HCT116 (cell line): ENCODE results near the gene SLC27A5. TPM values are rescaled to one million over a fixed set of nuclear protein-coding genes. Genes with fewer than 3 reads are reported as not detected.

Source experiments
- ATAC-seq: fragments of 200-7000 bp; cut with Tn5 transposase; 2 replicates; pipeline ENCODE4 v1.9.1; 2020; ENCODE audit warnings: mild to moderate bottlenecking, moderate library complexity
- BruUV-seq: library from RNA; stranded (reverse); fragments of 400-500 nt; replicated peaks from 2 replicates; lab custom pipeline; 2021; lab: Mats Ljungman, UMichigan
- CTCF ChIA-PET: fragments of 300-600 bp; sonication (Branson Sonifier 250); formaldehyde crosslinking; loops from one replicate; lab custom pipeline; 2021; ENCODE audit warnings: antibody characterized with exemption; lab: Charles Lee
- POLR2A ChIA-PET: fragments of 300-600, 350-600 bp; sonication (Branson Sonifier 250); formaldehyde crosslinking; loops from one replicate; lab custom pipeline; 2021; ENCODE audit warnings: antibody characterized with exemption; lab: Charles Lee
- RAD21 ChIA-PET, 2 experiments: fragments of 300-600 bp; sonication (Branson Sonifier 250); formaldehyde crosslinking; loops; one replicate each; lab custom pipeline; 2023; ENCODE audit warnings: low total read pairs in 2 of 2; ENCODE audit not compliant: uncharacterized antibody in 2 of 2, unreplicated experiment in 2 of 2, low non-redundant PET in 1 of 2; lab: Charles Lee
- DNase-seq: peaks from one replicate; pipeline ENCODE4 v3.0.0-alpha.2; 2010; ENCODE audit warnings: low read depth, low spot score
- H2AFZ ChIP-seq: fragments of 200-600 bp; shearing (Covaris generic), sonication (generic); 2 replicates; pipeline ENCODE4 v1.6.1; 2017; ENCODE audit warnings: low read depth, mixed run types, mixed read lengths, antibody characterized with exemption, low read length; ENCODE audit not compliant: poor library complexity, severe bottlenecking
- H3K27ac ChIP-seq: 2 replicates; pipeline ENCODE4 v1.5.1; 2012; ENCODE audit warnings: low read depth, low read length
- H3K27me3 ChIP-seq: fragments of 200-600 bp; sonication (generic); 2 replicates; pipeline ENCODE4 v1.6.1; 2016; ENCODE audit warnings: mixed run types, low read length, mixed read lengths; ENCODE audit not compliant: insufficient read depth
- H3K36me3 ChIP-seq, 2 experiments: fragments of 200-500 bp in 1 of 2; fragments of 200-600 bp in 1 of 2; sonication (Bioruptor generic) in 1 of 2; sonication (generic) in 1 of 2; 2 replicates each; pipeline versions ENCODE4 v1.5.1 to v1.6.1; 2014 to 2016; ENCODE audit warnings: low read length in 2 of 2, inconsistent platforms in 1 of 2, mixed read lengths in 1 of 2, mixed run types in 1 of 2; ENCODE audit not compliant: insufficient read depth in 2 of 2, control insufficient read depth in 1 of 2
- H3K4me1 ChIP-seq, 2 experiments: fragments of 200-600 bp in 1 of 2; sonication (generic) in 1 of 2; 2 replicates each; pipeline versions ENCODE4 v1.5.1 to v1.6.1; 2012 to 2017; ENCODE audit warnings: low read length in 2 of 2, inconsistent platforms in 1 of 2, mild to moderate bottlenecking in 1 of 2, mixed read lengths in 1 of 2, mixed run types in 1 of 2, moderate library complexity in 1 of 2; ENCODE audit not compliant: insufficient read depth in 2 of 2, control insufficient read depth in 1 of 2
- H3K4me2 ChIP-seq: fragments of 200-600 bp; sonication (generic); 2 replicates; pipeline ENCODE4 v1.6.1; 2017; ENCODE audit warnings: mixed run types, low read length, mixed read lengths
- H3K4me3 ChIP-seq, 2 experiments: fragments of 200-600 bp in 1 of 2; sonication (generic) in 1 of 2; replicated peaks in 1 of 2; 2 replicates each; pipeline ENCODE4 v1.5.1; 2011 to 2016; ENCODE audit warnings: low read length in 2 of 2, control low read depth in 1 of 2, low read depth in 1 of 2, mild to moderate bottlenecking in 1 of 2, mixed read lengths in 1 of 2, mixed run types in 1 of 2
- H3K79me2 ChIP-seq: fragments of 200-600 bp; sonication (generic); 2 replicates; pipeline ENCODE4 v1.6.1; 2017; ENCODE audit warnings: mild to moderate bottlenecking, mixed run types, low read length, moderate library complexity, mixed read lengths; ENCODE audit not compliant: insufficient read depth
- H3K9ac ChIP-seq: fragments of 200-600 bp; sonication (generic); 2 replicates; pipeline ENCODE4 v1.6.1; 2016; ENCODE audit warnings: low read length, mixed read lengths
- H3K9me2 ChIP-seq: fragments of 200-600 bp; sonication (generic), shearing (Covaris generic); 2 replicates; pipeline ENCODE4 v1.6.1; 2017; ENCODE audit warnings: mixed run types, mild to moderate bottlenecking, moderate library complexity; ENCODE audit not compliant: insufficient read depth
- H3K9me3 ChIP-seq, 2 experiments: fragments of 200-500 bp in 1 of 2; fragments of 200-600 bp in 1 of 2; sonication (Bioruptor generic) in 1 of 2; sonication (generic) in 1 of 2; 2 replicates each; pipeline ENCODE4 v1.6.1; 2014 to 2017; ENCODE audit warnings: low read length in 2 of 2, mixed read lengths in 2 of 2, inconsistent platforms in 1 of 2, low read depth in 1 of 2, mild to moderate bottlenecking in 1 of 2, mixed run types in 1 of 2, moderate library complexity in 1 of 2; ENCODE audit not compliant: control insufficient read depth in 1 of 2, insufficient read depth in 1 of 2
- H4K20me1 ChIP-seq: fragments of 200-600 bp; sonication (generic), shearing (Covaris generic); 2 replicates; pipeline ENCODE4 v1.6.1; 2017; ENCODE audit warnings: mixed run types, mild to moderate bottlenecking, moderate library complexity; ENCODE audit not compliant: insufficient read depth
- POLR2AphosphoS5 ChIP-seq: IDR thresholded peaks from 2 replicates; pipeline ENCODE4 v1.6.1; 2011; ENCODE audit warnings: mild to moderate bottlenecking, low read depth, low read length, moderate library complexity
- SIN3A ChIP-seq: IDR thresholded peaks from 2 replicates; pipeline ENCODE4 v1.6.1; 2012; ENCODE audit warnings: low read depth
- SP1 ChIP-seq: IDR thresholded peaks from 2 replicates; pipeline ENCODE4 v1.6.1; 2012; ENCODE audit warnings: low read depth
- YY1 ChIP-seq: IDR thresholded peaks from 2 replicates; pipeline ENCODE4 v1.6.1; 2011; ENCODE audit warnings: low read length, low read depth, moderate library complexity, mild to moderate bottlenecking; ENCODE audit not compliant: insufficient replicate concordance; ENCODE audit errors: extremely low read depth
- intact Hi-C: fragments of 100-400 bp; cut with micrococcal nuclease; formaldehyde crosslinking; loops from 2 replicates; pipeline ENCODE4 v1.10.0; 2022
- total RNA-seq: library from RNA; stranded (reverse); gene quantifications from one replicate; pipeline ENCODE4 v1.2.1, GENCODE V29; 2021; ENCODE audit not compliant: unreplicated experiment
- TF ChIP-seq, protein P1 (sequence below): IDR thresholded peaks from 2 replicates; pipeline ENCODE4 v1.6.1; 2011; ENCODE audit warnings: mild to moderate bottlenecking, low read length, moderate library complexity; ENCODE audit not compliant: insufficient replicate concordance; ENCODE audit errors: extremely low read depth

SLC27A5 gene
- total RNA-seq, 1 experiment from 2014 or later: 27.1 TPM

DNA sequence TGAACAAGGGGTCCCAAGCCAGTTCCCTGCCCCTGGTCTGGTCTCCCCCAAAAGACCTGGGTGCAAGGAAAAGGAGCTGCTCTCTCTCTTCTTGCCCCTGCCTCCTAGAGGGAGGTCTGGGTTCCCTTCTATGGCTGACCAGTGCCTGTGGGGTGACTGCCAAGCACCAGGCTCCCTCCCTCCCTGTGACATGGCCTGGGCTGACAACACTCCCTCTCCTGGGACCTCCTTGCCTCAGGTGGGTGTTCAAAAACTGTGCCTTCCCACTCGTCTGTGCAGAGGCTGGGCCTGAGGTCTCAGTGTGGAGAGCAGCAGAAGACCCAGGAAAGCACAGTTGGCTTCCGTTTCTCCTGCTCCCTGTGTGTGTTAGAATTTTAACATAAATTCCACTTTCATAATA, 31.0 kb downstream of the SLC27A5 start:
- Histone ChIP-seq H3K4me3 (no peak overlapping the region), H4K20me1 (no peaks in the 10 kb centered on the region), H3K9me3 (no peaks in the 10 kb centered on the region), H3K9me2 (no peaks in the 10 kb centered on the region), H2AFZ (no peak overlapping the region), H3K27ac (no peak overlapping the region), H3K27me3 (no peaks in the 10 kb centered on the region), H3K79me2 (no peaks in the 10 kb centered on the region), H3K36me3 (no peaks in the 10 kb centered on the region), H3K4me1 (peaks cover 4 to 12% of the 10 kb centered on the region in 2 experiments; a peak in 3 of 4 replicates), H3K9ac (no peak overlapping the region), H3K4me2 (no peak overlapping the region)
- RAD21 ChIA-PET: no interaction called here
- intact Hi-C loops: no loop called here
- no peak for DNase-seq
- TF ChIP-seq, protein P1, sequence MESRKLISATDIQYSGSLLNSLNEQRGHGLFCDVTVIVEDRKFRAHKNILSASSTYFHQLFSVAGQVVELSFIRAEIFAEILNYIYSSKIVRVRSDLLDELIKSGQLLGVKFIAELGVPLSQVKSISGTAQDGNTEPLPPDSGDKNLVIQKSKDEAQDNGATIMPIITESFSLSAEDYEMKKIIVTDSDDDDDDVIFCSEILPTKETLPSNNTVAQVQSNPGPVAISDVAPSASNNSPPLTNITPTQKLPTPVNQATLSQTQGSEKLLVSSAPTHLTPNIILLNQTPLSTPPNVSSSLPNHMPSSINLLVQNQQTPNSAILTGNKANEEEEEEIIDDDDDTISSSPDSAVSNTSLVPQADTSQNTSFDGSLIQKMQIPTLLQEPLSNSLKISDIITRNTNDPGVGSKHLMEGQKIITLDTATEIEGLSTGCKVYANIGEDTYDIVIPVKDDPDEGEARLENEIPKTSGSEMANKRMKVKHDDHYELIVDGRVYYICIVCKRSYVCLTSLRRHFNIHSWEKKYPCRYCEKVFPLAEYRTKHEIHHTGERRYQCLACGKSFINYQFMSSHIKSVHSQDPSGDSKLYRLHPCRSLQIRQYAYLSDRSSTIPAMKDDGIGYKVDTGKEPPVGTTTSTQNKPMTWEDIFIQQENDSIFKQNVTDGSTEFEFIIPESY: no peak
- TF ChIP-seq YY1 (no peak), SIN3A (no peak), POLR2AphosphoS5 (no peak)
- POLR2A ChIA-PET: no interaction called here
- ATAC-seq: no peak
- no TSS peak for BruUV-seq
- CTCF ChIA-PET: no interaction called here

DNA sequence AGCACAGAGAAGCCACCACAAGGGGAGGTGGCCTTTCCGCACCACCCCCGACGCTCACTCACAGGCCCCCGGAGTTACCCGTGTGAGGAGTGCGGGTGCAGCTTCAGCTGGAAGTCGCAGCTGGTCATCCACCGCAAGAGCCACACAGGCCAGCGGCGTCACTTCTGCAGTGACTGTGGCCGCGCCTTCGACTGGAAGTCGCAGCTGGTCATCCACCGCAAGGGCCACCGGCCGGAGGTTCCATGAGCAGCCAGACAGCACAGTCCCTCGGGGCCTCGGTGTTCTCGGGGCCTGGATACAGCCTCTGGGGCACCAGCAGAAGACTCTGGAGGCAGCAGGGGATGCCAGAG, 31.3 kb downstream of the SLC27A5 start:
- Histone ChIP-seq H3K27me3 (no peaks in the 10 kb centered on the region), H3K4me1 (peaks cover 4 to 15% of the 10 kb centered on the region in 2 experiments; a peak in 3 of 4 replicates), H3K4me3 (no peak overlapping the region), H3K4me2 (no peak overlapping the region), H4K20me1 (no peaks in the 10 kb centered on the region), H3K9me3 (no peaks in the 10 kb centered on the region), H2AFZ (no peak overlapping the region), H3K27ac (no peak overlapping the region), H3K9ac (no peak overlapping the region), H3K79me2 (no peaks in the 10 kb centered on the region), H3K36me3 (no peaks in the 10 kb centered on the region), H3K9me2 (no peaks in the 10 kb centered on the region)
- ChIA-PET POLR2A (no interaction called here), RAD21 (no interaction called here), CTCF (no interaction called here)
- DNase-seq: no peak
- BruUV-seq: no TSS peak
- intact Hi-C loops: no loop called here
- TF ChIP-seq YY1: no peak
- no peak for TF ChIP-seq SP1
- no peak for ATAC-seq
